WTC11 (cell line): ENCODE measurements around the gene CD3E.

ENCODE experiments used
- NFYB ChIP-seq: sonication (generic); formaldehyde crosslinking; conservative IDR thresholded peaks from 2 replicates; pipeline ENCODE4 v1.8.0; 2022; ENCODE audit warnings: low read depth, missing genetic modification reagents
- OVOL2 ChIP-seq: fragments of 250-450 bp; sonication (Bioruptor Pico); IDR thresholded peaks from 2 replicates; pipeline ENCODE4 v1.9.0; 2021; ENCODE audit warnings: mild to moderate bottlenecking, borderline replicate concordance
- TF ChIP-seq, protein P1 (sequence below): fragments of 200-600 bp; IDR thresholded peaks from 2 replicates; pipeline ENCODE4 v1.8.0; 2022; ENCODE audit warnings: antibody characterized with exemption

DNA sequence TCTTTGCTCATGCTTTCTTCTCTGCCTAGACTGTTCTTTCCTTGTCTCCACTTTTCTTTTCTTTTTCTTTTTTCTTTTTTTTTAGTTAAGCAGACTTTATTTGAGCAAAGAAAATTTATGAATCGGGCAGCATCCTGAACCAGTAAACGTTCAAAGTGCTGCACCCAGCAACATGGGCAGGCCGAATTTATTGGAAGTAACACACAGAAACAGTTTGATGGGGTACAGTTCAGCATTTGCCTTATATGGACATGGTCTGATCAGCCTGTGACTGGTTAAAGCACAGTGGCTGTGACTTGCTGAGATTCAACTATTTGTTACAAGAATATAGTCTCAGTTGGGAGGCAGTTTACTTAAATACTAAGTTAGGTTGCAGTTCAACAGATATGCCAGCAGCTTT is 16.0 kb downstream of the CD3E start:
- TF ChIP-seq, protein P1, sequence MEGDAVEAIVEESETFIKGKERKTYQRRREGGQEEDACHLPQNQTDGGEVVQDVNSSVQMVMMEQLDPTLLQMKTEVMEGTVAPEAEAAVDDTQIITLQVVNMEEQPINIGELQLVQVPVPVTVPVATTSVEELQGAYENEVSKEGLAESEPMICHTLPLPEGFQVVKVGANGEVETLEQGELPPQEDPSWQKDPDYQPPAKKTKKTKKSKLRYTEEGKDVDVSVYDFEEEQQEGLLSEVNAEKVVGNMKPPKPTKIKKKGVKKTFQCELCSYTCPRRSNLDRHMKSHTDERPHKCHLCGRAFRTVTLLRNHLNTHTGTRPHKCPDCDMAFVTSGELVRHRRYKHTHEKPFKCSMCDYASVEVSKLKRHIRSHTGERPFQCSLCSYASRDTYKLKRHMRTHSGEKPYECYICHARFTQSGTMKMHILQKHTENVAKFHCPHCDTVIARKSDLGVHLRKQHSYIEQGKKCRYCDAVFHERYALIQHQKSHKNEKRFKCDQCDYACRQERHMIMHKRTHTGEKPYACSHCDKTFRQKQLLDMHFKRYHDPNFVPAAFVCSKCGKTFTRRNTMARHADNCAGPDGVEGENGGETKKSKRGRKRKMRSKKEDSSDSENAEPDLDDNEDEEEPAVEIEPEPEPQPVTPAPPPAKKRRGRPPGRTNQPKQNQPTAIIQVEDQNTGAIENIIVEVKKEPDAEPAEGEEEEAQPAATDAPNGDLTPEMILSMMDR = no peak
- TF ChIP-seq NFYB (CRISPR knock-in tag) (no peak), OVOL2 (CRISPR knock-in tag) (no peak)
